M059J (cell line): ENCODE results near the gene CD48. TPM values are rescaled to one million over a fixed set of nuclear protein-coding genes. Genes with fewer than 3 reads are reported as not detected.

Experiments used
- DNase-seq: peaks from one replicate; pipeline ENCODE4 v3.0.0-alpha.2; 2012; ENCODE audit warnings: low read depth
- total RNA-seq: library from RNA; depleted of rRNA; stranded (reverse); fragments of >200 nt; shearing (Covaris generic); gene quantifications from 2 replicates; pipeline ENCODE4 v1.2.3, GENCODE V29; 2014

CD48 gene
- total RNA-seq, 1 experiment from 2014 or later = 0.05 TPM

- DNase-seq = no peak
These were observed 58.5 kb downstream of the CD48 start for GRCh38 chr1:160652924-160653619.

- DNase-seq = peak; percentile 29
These were observed 59.5 kb downstream of the CD48 start for GRCh38 chr1:160652065-160652641.

GRCh38 chr1:160651433-160652064 lies 60.1 kb downstream of the CD48 start:
- DNase-seq = no peak

GRCh38 chr1:160647329-160647720 lies 64.3 kb downstream of the CD48 start:
- no peak for DNase-seq

GRCh38 chr1:160646711-160647328 lies 64.8 kb downstream of the CD48 start, which contains the start of gene SLAMF1:
SLAMF1 (minus strand) TSS chr1:160647044; CDS start chr1:160646945, 99 bp downstream.
- no peak for DNase-seq

- no peak for DNase-seq
These were observed 65.4 kb downstream of the CD48 start for GRCh38 chr1:160646180-160646579.

- no peak for DNase-seq
These were observed 66.1 kb downstream of the CD48 start for GRCh38 chr1:160645386-160646130.

- DNase-seq = no peak
These were observed 67.2 kb downstream of the CD48 start for GRCh38 chr1:160644399-160644798.

- no peak for DNase-seq
These were observed 68.5 kb downstream of the CD48 start for GRCh38 chr1:160643138-160643537.

GRCh38 chr1:160642281-160642644 lies 69.4 kb downstream of the CD48 start:
- no peak for DNase-seq

- no peak for DNase-seq
These were observed 70.0 kb downstream of the CD48 start for GRCh38 chr1:160641323-160642280.

- DNase-seq = peak; percentile 20
These were observed 71.1 kb downstream of the CD48 start for GRCh38 chr1:160640359-160641123.

- DNase-seq = peak; percentile 34
These were observed 72.0 kb downstream of the CD48 start for GRCh38 chr1:160639652-160640051.

- no peak for DNase-seq
These were observed 72.7 kb downstream of the CD48 start for GRCh38 chr1:160638926-160639325.

- DNase-seq = no peak
These were observed 73.1 kb downstream of the CD48 start for GRCh38 chr1:160638540-160638857.

GRCh38 chr1:160637821-160638539 lies 73.6 kb downstream of the CD48 start:
- peak; percentile 32 for DNase-seq

GRCh38 chr1:160637065-160637464 lies 74.6 kb downstream of the CD48 start:
- DNase-seq = no peak

- DNase-seq = no peak
These were observed 75.1 kb downstream of the CD48 start for GRCh38 chr1:160636547-160636946.

GRCh38 chr1:160636076-160636475 lies 75.5 kb downstream of the CD48 start:
- DNase-seq = no peak
